Activated naive CD4-positive, alpha-beta T cell (primary cell): ENCODE data around the gene DHX35.
"Not testable (repeated sequence)": the region's sequence is repeated elsewhere in the genome, so short reads cannot be mapped to it uniquely, and the experiment has no call there.

Experiments
- DNase-seq, 4 experiments: peaks; one replicate each; lab custom pipeline; 2025; lab: John Stamatoyannopoulos, UW

DHX35 gene

DNA sequence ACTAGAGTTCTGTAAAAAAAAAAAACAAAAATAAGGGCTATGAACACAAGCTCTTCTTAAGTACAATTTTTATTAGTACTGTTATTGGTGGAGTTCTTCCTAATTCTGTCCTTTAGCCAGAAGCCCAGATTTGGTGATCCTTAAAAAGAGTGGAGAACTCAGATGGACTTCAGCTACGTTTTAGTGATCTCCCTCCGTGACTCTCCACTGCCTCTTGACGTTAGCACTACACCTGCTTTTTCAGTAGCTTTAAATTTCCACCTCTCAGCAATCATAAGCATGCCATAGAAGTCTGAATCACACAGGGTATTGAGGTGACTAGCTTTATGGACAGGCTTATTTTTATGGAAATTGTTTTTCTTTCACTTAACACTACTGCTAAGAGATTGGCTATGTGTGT, 17.7 kb downstream of the DHX35 start:
- no peak for DNase-seq

DNA sequence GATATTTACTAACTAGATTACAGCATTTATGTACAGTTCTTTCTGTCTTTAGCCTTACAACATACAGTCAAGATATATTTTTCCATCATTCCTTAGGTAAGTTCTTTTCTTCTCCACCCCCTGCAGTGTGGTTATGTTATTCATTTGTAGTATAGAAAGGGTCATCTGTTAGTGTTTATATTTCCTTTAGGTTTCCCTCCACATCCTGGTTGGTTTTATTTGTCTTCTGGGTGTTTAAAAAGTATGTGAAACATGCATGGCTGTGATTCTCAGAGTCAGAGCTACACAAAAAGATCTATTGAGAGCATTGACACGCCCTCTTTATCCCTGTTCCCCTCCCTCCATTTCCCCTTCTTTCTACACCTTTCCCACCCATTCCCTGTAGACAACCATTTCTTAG, 20.1 kb downstream of the DHX35 start:
- DNase-seq = no peak

DNA sequence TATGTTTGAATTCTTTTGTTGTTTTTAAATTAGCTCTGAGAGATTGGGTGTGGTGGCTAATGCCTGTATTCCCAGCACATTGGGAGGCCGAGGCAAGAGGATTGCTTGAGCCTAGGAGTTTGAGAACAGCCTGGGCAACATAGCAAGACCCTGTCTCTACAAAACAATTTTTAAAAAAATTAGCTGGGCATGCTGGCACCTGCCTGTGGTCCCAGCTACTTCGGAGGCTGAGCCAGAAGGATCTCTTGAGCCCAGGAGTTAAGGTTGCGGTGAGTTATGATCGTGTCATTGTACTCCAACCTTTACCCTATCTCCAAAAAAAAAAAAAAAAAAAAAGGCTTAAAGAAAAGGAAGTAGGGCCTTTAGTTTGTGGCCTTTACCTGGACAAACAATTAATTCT, 22.9 kb downstream of the DHX35 start:
- no peak for DNase-seq

DNA sequence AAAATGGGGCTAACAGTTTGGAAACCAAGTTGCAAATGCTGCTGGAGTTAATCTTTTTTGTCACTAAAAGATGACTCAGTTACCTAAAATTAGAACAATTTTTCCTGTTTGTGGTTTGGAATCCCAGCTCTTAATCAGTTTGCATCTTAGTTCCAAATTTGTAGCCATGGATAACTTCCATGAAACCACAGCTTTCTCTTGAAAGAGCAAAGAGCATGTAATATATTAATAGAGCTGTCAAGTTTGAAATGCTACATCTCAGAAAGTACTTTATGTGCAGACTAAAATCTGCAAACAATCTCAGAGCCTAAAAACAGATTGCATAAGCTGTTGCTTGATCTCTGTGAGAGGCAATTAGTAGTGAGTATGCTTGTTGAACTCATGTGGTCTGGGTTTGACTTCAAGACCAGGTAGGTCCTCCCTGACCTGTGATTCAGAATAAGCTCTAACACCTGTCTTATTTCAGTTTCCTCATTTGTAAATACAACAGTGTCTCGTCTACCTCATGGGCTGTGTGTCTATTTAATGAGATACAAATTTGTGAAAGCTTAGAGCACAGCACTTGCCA, 23.5 kb downstream of the DHX35 start:
- no peak for DNase-seq

DNA sequence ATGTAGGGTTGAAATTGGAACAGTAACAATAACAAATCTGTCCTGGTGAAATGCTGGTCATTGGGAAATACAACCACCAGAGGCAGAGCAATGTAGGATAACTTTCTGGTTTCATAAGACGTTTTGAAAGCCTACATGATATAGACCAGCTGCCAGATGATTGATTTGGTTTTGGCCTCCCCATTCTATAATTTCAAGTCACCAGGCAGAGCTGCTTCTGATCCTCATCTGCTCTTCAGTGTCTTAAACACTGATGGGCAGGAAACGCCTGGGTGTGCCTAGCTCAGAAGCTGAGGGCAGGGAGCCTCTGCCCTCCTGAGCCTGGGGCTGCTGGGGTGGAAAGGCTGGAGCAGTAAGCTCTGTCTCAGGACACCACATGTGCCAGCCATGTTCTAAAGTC, 24.5 kb downstream of the DHX35 start:
- no peak for DNase-seq

DNA sequence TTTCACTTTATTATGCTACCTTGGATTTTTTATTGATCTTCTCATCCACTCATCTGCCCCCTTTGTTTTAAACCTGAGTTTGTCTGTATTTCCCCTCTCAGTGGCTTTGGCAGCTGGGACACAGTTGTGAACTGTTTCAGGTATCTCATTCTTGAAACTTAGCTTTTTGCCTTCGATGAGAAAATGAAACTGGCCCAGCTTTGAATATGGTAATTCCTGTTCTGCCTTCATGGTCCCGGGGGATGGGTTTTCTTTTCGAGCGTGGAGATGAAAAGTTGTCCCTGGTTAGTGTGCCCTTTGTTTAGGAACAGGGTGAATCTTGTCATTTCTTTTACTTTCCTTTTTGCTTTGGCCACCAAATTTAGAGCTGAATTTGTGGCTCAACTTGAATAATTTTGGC, 25.6 kb downstream of the DHX35 start:
- DNase-seq = no peak

DNA sequence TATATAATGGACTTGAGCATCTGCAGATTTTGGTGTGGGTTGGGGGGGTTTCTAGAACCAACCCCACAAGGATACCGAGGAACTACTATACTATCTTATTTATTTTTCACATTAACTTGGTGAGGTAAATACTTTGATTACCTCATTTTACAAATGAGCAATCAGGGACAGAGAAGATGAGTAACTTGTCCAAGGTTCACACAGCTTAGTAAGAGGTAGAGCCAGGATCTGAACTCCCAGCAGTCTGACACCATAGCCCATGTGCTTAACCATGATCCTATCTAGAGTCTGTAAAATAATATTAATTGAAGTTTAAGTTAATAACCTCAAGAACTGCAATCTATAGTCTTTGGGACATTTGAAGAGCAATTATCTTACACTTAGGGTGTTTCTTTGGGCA, 28.6 kb downstream of the DHX35 start:
- DNase-seq = no peak

DNA sequence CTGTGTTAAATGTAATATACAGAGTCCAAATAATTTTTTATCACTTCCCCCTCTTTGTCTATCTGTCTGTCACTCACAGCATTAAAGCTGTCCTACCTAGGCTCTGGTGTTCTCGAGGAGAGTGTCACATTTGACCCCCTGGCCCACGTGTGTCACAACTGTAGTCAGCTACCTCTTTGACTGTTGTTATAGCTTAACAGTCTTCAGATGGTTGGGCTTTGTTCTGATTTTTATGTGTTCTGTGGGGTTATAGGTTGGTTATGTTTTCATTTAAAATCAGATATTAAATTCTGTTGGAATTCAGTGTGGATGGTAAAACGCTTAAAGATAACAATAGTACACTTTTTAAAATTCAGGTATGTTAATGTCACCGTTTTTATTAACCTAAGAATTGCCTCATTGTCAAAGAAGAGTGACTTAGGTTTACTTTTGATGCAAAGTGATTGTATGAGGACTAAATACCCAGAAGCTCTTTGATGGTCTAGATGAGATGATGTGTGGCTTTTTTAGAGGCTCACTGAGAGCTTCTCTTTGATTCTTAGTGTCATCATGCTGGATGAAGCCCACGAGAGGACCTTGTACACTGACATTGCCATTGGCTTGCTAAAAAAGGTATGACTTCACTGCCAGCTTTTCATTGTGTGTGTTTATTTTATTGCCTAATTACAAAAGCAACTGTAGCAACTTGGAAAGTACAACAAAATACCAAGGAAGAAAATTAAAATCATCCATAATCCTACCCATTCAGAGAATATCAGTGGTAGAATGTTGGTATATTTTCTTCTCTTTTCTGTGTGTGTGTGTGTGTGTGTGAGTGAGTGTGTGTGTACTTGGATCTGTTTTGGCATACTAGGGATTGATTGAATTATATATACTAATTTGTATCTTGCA, 29.9 kb downstream of the DHX35 start:
- no peak for DNase-seq

DNA sequence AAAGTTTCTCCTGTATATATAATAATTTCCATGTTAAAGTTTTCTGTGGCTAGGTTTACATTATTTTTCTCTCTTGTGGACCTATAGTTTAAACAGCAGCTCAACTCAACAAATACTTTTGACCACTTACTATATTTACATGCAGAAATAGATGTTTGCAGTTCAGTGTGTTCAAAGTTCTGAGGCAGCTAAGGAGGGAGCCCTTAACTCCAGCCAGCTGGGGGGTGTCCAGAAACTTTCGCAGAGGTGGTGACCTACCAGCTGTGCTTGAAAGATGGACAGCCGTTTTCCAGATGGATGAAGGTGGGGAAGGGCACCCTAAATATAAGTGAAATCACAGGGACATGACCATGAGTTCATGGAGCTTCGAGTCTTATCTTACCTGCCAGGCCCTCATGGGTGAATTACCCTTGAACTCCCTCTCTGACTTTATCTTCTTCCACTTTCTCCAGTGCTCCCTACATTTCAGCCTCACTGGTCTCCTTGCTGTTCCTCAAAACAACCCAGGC, 33.4 kb downstream of the DHX35 start:
- DNase-seq = no peak

DNA sequence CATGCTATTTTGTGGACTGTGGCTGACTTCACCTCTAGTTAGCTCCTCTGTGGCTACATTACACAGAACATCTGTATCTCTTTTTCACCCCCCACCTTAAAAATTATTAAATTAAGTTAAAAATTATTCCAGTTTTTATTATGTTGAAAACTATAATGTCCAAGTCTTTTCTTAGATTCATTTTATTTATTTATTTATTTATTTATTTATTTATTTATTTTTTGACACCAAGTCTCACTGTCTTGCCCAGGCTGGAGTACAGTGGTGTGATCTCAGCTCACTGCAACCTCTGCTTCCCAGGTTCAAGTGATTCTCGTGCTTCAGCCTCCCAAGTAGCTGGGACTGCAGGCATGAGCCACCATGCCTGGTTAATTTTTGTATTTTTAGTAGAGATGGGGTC, 34.7 kb downstream of the DHX35 start:
- not testable (repeated sequence) for DNase-seq

DNA sequence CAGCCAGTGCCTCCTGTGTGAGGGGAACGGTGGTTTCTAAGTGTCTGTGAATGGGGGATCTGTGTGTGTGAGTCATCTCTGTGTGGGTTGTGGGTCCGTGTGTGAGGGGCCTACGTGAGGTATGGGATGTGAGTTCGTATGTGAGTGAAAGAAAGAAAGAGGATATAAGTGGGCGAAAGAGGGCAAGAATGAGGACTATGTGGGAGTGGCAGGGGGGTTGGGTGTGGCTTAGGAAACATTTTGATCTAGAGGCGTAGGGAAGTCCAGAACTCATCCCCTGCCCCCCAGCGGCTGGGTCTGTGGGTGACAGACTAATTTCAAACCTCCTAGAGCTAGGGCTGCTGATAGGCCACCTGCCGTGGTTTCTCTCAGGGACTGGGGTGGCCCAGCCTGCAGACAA, 35.5 kb downstream of the DHX35 start:
- no peak for DNase-seq

DNA sequence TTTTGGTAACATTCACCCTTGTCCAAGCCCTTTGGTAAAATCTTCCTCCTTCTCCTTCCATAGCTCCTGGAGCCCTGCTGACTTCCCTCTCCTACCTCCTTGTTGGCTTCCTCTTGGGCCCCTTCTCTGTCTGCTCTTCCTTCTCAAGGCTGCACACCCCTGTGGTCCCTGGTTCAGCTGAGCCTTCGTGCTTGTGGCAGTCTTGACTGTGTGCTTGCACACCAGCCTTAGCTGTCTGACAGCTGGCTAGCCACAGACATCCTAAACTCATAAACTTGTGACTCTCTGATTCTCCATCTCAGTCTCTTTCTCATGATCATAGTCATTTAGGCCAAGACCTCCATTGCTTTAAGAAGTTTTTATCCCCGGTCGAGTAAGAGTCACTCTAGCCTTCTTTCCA, 37.1 kb downstream of the DHX35 start:
- DNase-seq = no peak

DNA sequence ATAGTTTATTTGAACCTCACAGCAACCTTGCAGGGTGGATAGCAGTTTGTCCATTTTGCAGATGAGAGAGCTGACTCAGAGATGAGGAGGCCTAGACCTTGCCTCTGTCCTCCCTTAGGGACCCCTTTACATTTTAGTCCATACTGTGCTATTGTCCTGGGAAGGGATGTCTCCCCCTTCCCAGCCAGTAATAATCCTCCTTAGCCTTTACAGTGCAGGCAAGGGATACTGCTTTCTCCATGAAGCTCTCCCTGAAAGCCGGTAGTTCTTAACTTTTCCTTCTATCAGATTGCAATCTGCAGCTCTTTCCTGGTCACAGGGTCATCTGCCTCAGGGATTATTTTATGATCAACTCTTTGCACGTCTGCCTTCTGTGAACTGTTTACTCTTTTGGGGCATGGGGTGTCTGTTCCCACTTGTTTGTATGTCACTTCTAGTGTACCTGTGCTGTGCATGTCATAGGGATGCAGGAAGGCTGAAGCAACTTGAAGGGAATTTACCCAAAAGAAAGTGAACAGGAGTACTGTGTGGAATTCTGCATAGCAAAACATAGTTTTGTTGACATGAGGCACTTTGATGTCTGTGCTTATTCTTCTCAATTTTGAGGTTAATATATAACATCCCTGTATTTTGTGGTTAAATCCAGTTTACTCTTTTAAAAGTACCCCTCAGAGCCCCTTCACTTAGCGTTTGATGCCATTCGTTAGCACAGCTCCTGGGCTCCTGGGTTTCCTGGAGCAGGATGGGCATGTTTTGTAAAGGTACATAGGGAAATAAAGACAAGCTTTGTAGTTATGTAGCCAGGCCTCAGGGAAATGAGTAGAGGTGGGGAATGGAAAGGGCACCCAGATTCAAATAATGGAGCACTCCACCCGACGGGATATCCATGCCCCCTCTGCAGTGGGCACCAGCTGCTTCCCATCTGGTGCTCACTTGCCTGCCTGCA, 38.1 kb downstream of the DHX35 start:
- DNase-seq = no peak

DNA sequence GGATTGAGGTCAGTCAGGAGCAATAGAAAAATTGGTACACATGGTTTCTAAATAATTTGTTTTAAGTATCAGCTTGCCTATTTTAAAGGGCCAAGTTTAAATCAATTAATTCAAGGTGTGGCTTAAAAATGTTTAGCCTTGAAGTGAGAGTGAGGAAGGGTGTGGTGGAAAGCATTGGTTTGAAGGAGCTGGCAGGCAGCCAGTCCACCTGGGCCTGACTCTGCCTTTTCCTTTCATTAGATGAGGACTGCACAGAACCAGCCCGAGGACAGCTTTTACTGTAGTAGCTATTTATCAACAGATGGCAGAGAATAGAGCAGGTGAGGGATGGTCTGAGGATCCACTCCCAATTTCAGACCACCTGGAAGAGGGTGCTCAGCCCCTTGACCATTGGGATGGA, 42.4 kb downstream of the DHX35 start:
- peak in 1 of 4 experiments; percentile 1 for DNase-seq

DNA sequence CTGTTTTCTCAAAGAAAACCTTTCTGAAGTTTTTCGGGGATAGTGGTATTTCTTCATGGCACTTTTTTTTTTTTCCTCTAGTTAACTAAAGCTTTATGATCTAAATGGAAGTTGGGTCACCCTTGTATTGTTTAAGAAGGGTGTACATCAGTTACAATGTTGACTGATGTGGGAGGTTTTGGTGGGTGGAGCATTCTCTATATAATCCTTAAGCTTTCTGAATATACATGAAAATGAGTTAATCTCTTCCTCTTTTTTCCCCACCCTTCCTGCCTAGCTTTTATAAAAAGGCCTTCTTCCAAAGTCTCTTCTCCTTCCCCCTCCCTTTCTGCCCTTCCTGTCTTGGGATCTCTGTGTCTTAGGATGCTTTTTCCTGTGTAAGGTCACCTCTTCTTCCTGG, 47.2 kb downstream of the DHX35 start:
- DNase-seq = no peak

DNA sequence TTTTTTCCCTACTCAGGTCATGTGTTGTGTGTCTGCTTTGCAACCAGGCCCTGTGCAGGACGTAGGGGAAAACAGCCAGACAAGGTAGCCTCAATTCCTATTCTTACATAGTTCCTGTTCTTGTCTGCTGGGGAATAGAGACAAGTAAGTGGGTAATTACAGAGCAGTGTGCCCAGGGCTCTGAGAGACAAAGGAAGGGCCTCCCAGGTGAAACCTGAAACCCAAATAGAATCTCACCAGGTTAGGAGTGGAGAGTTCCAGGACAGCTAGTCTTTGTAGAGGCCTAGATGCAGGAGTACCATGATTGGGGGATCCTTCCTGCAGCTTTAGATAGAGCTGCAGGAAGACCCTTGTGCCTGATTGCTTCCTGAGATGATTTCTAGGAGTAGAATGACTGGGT, 48.4 kb downstream of the DHX35 start:
- no peak for DNase-seq

DNA sequence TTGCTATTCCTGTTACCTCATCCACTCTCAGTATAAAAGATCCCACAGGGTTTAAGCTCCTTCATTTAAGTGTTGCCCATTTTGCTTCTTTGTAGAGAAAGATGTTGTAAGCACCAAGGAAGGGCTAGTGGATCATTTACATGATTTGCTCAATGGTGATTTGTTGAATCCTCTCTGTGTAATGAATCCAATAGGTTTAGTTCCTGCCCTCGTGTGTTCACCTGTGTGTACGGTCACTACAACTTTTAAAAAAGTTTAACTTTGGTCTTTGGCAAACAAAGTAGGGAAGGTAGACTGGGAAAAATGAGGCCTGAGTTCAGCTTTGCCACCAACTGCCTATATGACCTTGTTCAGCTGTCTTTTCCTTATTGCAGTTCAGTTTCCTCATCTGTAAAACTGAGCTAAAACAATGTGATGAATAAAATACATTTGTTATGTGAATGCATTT, 51.5 kb downstream of the DHX35 start:
- no peak for DNase-seq

DNA sequence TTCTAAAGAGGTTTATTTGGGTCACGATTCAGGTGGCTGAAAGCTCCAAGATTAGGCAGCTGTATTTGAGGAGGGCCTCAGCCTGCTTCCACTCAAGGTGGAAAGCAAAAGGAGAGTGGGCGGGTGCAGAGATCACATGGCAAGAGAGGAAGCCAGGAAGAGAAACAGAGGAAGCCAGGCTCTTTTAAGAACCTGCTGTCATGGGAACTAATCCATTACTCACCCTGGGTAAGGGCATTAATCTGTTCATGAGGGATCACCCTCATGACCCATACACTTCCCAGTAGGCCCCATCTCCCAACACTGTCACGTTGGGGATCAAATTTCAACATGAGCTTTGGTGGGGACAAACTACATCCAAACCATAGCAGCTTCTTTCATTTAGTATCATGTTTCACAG, 53.9 kb downstream of the DHX35 start:
- DNase-seq = no peak

DNA sequence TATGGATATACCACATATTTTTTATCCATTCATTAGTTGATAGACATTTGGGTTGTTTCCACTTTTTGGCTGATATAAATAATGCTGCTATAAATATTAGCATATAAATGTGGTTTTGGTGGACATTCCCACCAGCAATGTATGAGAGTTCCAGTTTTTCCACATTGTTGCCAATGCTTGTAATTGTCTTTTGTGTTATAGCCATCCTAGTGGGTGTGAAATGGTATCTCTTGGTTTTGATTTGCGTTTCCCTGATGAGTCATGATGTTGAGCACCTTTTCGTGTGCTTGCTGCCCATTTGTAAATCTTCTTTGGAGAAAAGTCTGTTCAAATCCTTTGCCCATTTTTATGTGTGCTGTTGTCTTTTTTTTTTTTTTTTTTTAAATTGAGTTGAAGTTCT, 54.4 kb downstream of the DHX35 start:
- DNase-seq = no peak

DNA sequence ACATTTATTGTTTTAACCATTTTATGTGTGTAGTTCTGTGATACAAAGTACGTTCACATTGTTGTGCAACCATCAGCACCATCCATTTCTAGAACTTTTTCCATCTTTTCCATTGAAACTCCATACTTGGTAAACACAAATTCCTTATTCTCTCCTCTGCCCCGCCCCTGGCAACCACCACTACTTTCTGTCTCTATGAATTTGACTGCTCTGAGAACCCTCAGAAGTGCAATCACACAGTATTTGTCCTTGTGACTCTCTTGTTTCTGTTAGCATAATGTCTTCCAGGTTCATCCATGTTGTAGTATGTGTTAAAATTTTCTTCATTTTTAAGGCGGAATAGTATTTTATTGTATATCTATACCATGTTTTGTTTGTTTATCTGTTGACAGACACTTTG, 56.9 kb downstream of the DHX35 start:
- DNase-seq = no peak

DNA sequence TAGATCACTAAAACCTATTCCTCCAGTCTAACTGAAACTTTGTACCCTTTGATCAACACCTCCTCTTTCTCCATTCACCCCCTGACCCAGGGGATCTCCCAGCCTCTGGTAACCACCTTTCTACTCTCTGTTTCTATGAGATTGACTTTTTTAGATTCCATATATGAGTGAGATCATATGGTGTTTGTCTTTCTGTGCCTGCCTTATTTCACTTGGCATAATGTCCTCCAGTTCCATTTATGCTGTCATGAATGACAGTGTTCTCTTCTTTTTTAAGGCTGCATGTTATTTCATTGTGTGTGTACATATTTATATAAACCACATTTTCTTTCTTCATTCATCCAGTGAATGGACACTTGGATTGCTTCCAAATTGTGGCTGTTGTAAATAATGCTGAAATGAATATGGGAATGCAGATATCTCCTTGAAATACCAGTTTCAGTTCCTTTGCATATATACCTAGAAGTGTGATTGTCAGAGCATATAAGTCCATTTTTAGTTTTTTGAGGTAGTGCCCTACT, 57.7 kb downstream of the DHX35 start:
- DNase-seq = no peak

DNA sequence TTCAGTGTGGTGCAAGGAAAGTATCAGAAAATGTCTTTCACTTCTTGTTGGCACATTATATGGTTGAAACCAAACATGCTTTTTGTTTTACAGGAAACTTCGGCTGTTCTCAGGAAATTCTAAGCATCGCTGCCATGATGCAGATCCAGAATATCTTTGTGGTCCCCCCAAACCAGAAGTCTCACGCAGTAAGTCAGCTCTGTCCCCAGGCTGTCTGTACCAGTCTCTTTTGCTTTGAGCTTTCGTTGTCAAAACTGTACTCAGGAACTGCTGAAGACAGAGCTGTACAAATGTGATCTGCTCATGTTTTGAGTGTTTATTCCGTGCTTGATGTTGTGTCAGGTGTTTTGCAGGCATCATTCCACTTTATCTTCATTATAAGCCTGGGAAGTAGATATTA, 59.6 kb downstream of the DHX35 start:
- DNase-seq = no peak
